ENCODE measurements around the gene BNIP5.

DNA sequence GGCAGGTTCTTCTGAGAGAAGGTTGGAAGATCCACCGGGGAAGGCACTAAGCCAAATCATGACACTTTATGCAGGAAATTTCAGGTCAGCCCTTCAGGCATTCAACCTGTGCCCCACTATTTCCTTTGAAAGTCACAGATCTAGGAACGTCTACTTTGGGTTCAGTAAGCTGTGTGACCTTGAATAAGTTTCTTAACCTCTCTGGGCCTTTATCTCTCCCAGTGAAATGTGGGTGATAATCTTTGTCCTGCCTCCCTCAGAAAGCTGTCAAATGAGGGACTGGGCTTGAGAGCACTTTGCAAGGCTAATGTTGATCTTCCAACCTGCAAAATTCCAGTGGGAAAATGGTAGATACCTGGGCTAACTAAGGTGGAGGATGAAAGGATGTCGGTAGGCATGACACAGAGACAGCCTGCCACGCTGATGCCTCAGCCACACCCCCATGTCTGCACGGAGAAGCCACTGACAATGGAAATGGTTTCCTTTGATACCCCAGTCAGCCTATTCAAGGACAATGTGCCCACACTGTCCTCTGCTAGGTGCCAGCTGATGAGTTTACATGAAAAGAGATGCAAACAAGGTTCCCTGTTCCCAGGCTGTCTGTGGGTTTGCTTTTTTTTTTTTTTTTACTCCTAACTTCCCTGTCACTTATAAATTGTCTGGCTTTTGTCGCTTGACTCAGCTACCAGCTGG lies 9.3 kb downstream of the BNIP5 start:
- TF ChIP-seq, protein P1, sequence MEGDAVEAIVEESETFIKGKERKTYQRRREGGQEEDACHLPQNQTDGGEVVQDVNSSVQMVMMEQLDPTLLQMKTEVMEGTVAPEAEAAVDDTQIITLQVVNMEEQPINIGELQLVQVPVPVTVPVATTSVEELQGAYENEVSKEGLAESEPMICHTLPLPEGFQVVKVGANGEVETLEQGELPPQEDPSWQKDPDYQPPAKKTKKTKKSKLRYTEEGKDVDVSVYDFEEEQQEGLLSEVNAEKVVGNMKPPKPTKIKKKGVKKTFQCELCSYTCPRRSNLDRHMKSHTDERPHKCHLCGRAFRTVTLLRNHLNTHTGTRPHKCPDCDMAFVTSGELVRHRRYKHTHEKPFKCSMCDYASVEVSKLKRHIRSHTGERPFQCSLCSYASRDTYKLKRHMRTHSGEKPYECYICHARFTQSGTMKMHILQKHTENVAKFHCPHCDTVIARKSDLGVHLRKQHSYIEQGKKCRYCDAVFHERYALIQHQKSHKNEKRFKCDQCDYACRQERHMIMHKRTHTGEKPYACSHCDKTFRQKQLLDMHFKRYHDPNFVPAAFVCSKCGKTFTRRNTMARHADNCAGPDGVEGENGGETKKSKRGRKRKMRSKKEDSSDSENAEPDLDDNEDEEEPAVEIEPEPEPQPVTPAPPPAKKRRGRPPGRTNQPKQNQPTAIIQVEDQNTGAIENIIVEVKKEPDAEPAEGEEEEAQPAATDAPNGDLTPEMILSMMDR (IDR thresholded peaks at IDR 0.05; ENCODE audit: low read depth, low read length) = no peak
- no peak for TF ChIP-seq POLR2A (IDR thresholded peaks at IDR 0.05; ENCODE audit: extremely low read depth, insufficient read length)
- TF ChIP-seq MYC (IDR thresholded peaks at IDR 0.05; ENCODE audit: low read depth, low read length) = no peak
- TF ChIP-seq, protein P2, sequence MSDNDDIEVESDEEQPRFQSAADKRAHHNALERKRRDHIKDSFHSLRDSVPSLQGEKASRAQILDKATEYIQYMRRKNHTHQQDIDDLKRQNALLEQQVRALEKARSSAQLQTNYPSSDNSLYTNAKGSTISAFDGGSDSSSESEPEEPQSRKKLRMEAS (IDR thresholded peaks at IDR 0.05; ENCODE audit: low read depth, low read length) = no peak
